ENCODE results near the gene SPEF2.
A peak's percentile ranks its signal among the peaks of the same experiment; 100 is the strongest.

The SPEF2 gene

GRCh38 chr5:35741126-35741716, 123.6 kb downstream of the SPEF2 start:
- DNase-seq (ENCODE audit: extremely low read depth, low read depth), result peak; percentile 26
- H3K4me3 ChIP-seq (replicated peaks; ENCODE audit: low read depth, low read length), result no peak overlapping the region
- TF ChIP-seq CTCF (IDR thresholded peaks at IDR 0.05; ENCODE audit: low read depth, low read length, missing control alignments), result no peak

GRCh38 chr5:35741971-35742370, 124.3 kb downstream of the SPEF2 start:
- no peak for DNase-seq (ENCODE audit: extremely low read depth, low read depth)
- TF ChIP-seq CTCF (IDR thresholded peaks at IDR 0.05; ENCODE audit: low read depth, low read length, missing control alignments), result no peak
- H3K4me3 ChIP-seq (replicated peaks; ENCODE audit: low read depth, low read length), result no peak overlapping the region

- no peak overlapping the region for H3K4me3 ChIP-seq (replicated peaks; ENCODE audit: low read depth, low read length)
- DNase-seq (ENCODE audit: extremely low read depth, low read depth), result no peak
- TF ChIP-seq CTCF (IDR thresholded peaks at IDR 0.05; ENCODE audit: low read depth, low read length, missing control alignments), result no peak
These were observed 126.0 kb downstream of the SPEF2 start for GRCh38 chr5:35743644-35744043.

- TF ChIP-seq CTCF (IDR thresholded peaks at IDR 0.05; ENCODE audit: low read depth, low read length, missing control alignments), result no peak
- no peak overlapping the region for H3K4me3 ChIP-seq (replicated peaks; ENCODE audit: low read depth, low read length)
- no peak for DNase-seq (ENCODE audit: extremely low read depth, low read depth)
These were observed 127.5 kb downstream of the SPEF2 start for GRCh38 chr5:35745193-35745592.

GRCh38 chr5:35745660-35746059, 128.0 kb downstream of the SPEF2 start:
- TF ChIP-seq CTCF (IDR thresholded peaks at IDR 0.05; ENCODE audit: low read depth, low read length, missing control alignments), result no peak
- no peak overlapping the region for H3K4me3 ChIP-seq (replicated peaks; ENCODE audit: low read depth, low read length)
- DNase-seq (ENCODE audit: extremely low read depth, low read depth), result no peak

GRCh38 chr5:35752012-35752411, 134.3 kb downstream of the SPEF2 start:
- TF ChIP-seq CTCF (IDR thresholded peaks at IDR 0.05; ENCODE audit: low read depth, low read length, missing control alignments), result no peak
- DNase-seq (ENCODE audit: extremely low read depth, low read depth), result no peak
- H3K4me3 ChIP-seq (replicated peaks; ENCODE audit: low read depth, low read length), result no peak overlapping the region

GRCh38 chr5:35753500-35753899, 135.8 kb downstream of the SPEF2 start:
- H3K4me3 ChIP-seq (replicated peaks; ENCODE audit: low read depth, low read length), result no peak overlapping the region
- DNase-seq (ENCODE audit: extremely low read depth, low read depth), result no peak
- no peak for TF ChIP-seq CTCF (IDR thresholded peaks at IDR 0.05; ENCODE audit: low read depth, low read length, missing control alignments)
